ENCODE results near the gene ITIH5.

- no peak for TF ChIP-seq POLR2A (IDR thresholded peaks at IDR 0.05)
- no peak for TF ChIP-seq EP300 (IDR thresholded peaks at IDR 0.05)
Observed at GRCh38 chr10:7622969-7623368, 43.8 kb downstream of the ITIH5 start.
